GM19467 (cell line): ENCODE results near the gene OPCML.

Experiments
- ATAC-seq: cut with Tn5 transposase; IDR thresholded peaks from one replicate; pipeline ENCODE4 v1.9.1; 2021; ENCODE audit warnings: mild to moderate bottlenecking, moderate library complexity; ENCODE audit not compliant: unreplicated experiment

OPCML gene

GRCh38 chr11:133240908-133241655, 291.2 kb downstream of the OPCML start:
- no peak for ATAC-seq

- ATAC-seq = no peak
These were observed 292.7 kb downstream of the OPCML start for GRCh38 chr11:133239575-133239974.

GRCh38 chr11:133238495-133238894, 293.8 kb downstream of the OPCML start:
- no peak for ATAC-seq

- ATAC-seq = no peak
These were observed 294.3 kb downstream of the OPCML start for GRCh38 chr11:133238027-133238426.

GRCh38 chr11:133235381-133235780, 296.9 kb downstream of the OPCML start:
- no peak for ATAC-seq

DNA sequence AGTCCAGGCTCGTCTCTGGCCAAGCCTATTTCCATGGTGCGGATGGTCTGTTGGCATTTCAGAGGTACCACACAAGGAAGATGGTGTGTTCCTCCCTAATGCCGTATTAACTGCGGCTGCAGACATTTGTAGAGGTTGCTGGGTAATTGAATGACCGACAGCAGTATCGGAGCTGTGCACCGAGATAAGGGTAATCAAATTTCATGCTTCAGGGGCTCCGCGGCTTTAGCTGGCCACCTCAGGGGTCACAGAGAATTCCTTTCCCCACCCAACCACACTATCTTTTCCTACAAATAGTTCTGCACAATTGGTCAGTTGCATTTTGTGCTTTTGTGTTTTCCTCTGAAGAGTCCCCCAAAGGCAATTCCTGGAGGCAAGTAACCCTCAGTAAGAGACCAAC, 297.4 kb downstream of the OPCML start:
- ATAC-seq = no peak

GRCh38 chr11:133232665-133233064, 299.6 kb downstream of the OPCML start:
- ATAC-seq = no peak

GRCh38 chr11:133230431-133230830, 301.9 kb downstream of the OPCML start:
- no peak for ATAC-seq

GRCh38 chr11:133228471-133229329, 303.6 kb downstream of the OPCML start:
- no peak for ATAC-seq

DNA sequence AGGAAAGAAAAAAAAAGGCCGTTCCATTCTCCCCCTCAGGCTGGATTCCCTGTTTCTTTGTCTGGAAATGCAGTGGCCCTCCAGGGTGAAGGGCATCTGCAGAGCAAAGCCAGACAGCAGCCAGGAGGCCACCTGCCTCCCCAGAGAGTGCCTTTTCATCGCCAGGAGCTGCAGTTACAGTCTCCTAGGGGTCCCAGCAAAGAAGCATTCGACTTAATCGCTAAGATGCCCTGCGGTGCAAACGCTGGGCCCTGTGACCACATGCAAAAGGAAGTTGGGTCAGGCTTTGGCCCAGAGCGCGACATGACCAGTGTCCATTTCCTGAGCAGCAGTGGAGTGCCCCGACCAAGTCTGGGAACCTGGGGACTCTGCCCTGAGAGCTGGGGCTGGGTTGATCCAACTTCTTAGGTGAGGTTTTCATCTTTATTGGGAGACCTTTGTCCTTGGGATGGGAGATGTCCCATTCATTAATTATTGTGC, 304.6 kb downstream of the OPCML start:
- no peak for ATAC-seq

GRCh38 chr11:133224271-133224670, 308.0 kb downstream of the OPCML start:
- ATAC-seq = no peak

- no peak for ATAC-seq
These were observed 309.6 kb downstream of the OPCML start for GRCh38 chr11:133222425-133223330.

- ATAC-seq = no peak
These were observed 312.8 kb downstream of the OPCML start for GRCh38 chr11:133219543-133219942.

DNA sequence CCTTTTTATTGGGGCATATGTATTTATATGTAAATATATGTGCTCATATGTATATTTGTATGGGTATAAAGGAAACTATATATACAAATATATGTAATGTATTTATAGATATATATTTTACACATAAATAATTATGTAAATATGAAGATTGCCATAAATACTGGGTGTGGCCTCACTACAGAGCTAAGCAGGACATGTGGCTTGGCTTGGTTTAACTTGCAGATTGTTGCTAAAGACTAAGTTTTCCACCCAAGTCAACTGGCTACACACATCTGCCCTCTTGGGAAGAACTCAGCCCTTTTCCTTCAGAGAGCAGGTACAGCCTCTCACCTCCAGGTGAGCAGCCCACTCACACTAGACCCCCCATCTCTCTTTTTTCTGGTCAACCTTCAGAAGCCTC, 315.5 kb downstream of the OPCML start:
- ATAC-seq = no peak

DNA sequence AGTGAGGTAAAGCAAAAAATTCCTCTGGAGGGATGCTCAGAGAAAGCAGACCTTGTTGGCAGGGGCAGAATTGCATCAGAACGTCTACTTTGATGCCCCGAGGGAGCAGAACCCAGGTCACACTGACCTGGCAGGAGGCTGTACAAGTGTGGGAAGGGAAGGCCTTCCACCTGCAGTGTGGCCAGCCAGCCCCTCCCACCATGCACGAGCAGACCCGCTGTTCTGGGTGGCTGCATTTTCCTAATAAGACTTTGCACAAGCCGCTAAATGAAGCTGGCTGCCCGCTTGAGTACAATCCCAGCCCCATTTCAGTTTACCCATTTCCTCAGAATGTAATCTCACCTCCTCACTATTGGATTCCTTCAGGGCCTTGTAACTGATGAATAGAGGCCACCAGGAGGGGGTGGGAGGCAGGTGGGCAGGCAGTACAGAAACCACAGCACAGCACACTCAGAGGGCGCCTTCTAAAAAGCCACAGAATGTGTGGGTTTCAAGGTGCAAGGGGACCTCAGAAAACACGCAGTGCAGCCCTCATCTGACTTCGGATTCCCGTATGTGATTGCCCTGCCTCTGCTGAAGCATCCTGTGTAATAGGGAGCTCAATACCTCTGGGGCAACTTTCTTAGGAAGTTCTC, 316.6 kb downstream of the OPCML start:
- no peak for ATAC-seq

DNA sequence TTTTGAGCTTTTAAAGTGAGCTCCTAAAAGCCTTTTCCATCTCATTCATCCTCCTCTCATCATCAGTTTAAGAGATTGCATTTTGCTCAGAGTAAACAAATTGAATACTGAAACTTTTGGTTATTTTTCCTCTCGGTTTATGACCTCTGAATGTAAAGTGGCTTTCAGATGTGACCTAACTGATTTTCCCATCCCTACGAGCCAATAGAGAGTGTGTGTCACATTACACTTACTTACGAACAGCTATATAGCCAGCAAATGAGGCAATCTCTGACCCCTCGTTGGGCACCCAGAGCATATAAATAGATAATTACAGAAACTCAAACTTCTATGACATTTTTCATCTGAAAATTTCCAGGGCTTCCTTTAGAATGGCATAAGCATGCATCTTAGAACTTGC, 317.7 kb downstream of the OPCML start:
- no peak for ATAC-seq

DNA sequence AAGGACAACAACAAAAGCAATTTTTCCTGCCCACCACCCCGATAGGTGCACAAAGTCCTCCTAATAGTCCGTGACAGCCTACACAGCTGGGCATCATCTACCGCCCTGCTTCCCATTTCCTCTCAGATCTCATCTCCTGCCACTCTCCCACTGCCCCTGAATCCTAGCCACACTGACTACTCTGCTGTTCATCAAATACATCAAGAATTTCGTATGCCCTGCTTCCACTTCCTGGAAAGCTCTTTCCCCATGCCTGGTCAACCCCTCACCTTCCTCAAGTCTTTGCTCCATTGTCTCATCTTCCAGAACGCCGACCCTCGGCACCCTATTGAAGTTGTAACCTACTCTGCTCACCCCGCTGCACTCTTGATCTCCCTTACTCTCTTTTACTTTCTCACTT, 320.1 kb downstream of the OPCML start:
- ATAC-seq = no peak

DNA sequence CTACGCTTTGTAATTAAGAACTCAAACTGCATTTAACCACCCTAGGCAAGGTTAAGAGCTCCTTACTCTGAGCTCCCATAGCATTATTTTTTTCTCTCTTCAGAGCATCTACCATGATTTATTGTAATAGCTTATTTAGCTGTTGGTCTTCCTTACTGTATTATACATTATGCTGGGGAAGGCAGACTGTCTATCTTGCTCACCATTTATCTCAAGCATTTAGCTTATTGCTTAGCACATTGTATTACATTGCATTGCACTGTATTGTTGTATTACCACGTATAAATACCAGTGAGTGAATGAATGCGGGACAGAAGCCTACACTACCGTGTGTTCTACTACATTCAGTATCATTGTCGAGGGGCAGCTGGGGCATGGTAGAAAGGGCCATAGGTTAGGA, 324.3 kb downstream of the OPCML start:
- no peak for ATAC-seq

GRCh38 chr11:133206313-133207005, 325.8 kb downstream of the OPCML start:
- ATAC-seq = no peak

GRCh38 chr11:133204158-133204557, 328.1 kb downstream of the OPCML start:
- no peak for ATAC-seq
